CD4-positive, alpha-beta T cell treated with Interleukin-2 at 100 ng/mL for 4 hours (primary cell): Measurements from ENCODE around the gene CACNB4.
"Not testable (repeated sequence)": the region's sequence is repeated elsewhere in the genome, so short reads cannot be mapped to it uniquely, and the experiment has no call there.

ENCODE experiments used
- DNase-seq: peaks from one replicate; pipeline ENCODE4 v3.0.0-alpha.2; 2020; ENCODE audit warnings: low spot score

Gene CACNB4

DNA sequence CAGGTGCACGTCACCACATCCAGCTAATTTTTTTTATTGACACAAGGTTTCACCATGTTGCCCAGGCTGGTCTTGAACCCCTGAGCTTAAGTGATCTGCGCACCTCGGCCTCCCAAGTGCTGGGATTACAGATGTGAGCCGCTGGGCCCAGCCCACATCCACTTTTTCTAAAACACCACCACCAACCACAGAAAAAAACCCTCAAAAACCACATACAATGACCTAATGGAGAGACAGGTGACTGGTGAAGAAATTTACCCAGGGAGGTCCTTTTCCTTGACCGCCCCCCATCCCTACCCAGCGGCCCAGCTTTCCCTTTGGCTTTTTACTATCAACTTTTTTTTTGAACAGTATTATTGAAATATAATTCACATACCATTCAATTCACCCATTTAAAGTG lies 47.9 kb downstream of the CACNB4 start:
- DNase-seq, result no peak

DNA sequence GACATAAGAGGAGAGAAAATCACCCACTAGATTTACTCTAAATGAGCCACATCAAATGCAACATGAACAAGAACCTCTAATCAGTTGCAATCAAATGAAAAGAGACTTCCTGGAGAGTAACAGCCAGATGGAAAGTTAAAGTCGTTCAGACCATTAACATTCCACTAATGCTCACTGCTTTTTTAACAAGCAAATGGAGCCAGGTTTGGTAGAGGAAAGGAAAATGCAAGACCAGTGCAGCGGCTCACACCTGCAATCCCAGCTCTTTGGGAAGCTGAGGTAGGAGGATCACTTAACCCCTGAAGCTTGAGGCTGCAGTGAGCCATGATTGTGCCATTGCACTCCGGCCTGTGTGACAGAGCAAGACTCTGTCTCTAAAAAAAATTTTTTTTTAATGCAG lies 48.5 kb downstream of the CACNB4 start:
- no peak for DNase-seq

DNA sequence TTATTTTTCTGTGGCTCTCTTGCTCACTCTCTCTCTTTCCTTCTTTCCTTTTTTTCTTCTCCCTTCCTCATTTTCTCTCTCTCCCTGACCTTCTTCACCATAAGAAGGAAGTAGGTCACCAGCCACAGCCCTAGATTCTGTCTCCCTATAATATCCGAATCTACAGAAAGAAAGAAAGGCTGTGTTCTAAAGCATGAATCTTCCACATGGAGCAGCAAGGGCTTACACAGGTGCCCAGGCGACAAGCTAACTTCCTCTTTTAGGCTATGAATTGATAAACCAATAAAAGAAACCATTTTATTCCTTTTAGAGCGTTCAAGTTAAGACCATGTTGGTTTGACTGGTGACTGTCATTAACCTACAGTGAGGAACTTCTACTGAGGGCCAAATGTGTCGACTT lies 49.3 kb downstream of the CACNB4 start:
- no peak for DNase-seq

- no peak for DNase-seq
Observed at GRCh38 chr2:152047824-152048471, 50.9 kb downstream of the CACNB4 start.

GRCh38 chr2:152046940-152047339 lies 51.9 kb downstream of the CACNB4 start:
- no peak for DNase-seq

GRCh38 chr2:152042636-152043615 lies 55.9 kb downstream of the CACNB4 start:
- DNase-seq, result no peak

- DNase-seq, result no peak
Observed at GRCh38 chr2:152038441-152038958, 60.3 kb downstream of the CACNB4 start.

DNA sequence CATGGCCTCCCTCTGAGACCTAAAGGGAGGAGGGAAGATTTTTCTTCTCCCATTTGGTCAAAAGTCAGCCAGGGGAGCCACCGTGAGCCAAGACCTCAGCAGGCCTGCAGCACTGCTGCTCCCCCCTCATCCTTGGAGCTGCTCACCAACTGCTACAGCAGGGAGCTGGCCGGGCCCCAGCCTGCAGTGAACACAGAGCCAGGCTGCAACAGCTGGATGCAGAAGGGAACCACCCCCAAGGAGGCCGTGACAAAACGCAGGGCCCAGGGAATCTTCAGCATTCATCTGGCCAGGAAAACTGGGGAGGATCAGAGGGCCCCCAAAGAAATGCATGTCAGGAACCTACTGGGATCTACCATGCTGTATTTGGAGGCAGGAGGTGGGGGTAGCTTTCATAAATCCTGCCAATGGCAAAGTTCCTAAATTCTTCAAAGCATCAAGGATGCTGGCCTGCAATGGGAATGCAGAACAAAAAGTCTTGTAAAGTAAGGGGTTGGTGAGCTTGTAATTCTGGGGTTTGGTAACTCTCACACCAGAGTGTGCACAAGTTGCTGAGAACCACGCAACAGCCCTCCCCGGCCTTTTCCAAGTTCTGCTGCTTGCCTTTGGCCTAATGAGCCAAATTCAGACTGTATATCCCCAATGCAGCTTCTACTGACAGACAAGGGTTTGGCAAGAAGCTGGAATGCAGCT lies 61.0 kb downstream of the CACNB4 start:
- no peak for DNase-seq

- DNase-seq, result peak; percentile 54
Observed at GRCh38 chr2:152036611-152037469, 62.0 kb downstream of the CACNB4 start.

DNA sequence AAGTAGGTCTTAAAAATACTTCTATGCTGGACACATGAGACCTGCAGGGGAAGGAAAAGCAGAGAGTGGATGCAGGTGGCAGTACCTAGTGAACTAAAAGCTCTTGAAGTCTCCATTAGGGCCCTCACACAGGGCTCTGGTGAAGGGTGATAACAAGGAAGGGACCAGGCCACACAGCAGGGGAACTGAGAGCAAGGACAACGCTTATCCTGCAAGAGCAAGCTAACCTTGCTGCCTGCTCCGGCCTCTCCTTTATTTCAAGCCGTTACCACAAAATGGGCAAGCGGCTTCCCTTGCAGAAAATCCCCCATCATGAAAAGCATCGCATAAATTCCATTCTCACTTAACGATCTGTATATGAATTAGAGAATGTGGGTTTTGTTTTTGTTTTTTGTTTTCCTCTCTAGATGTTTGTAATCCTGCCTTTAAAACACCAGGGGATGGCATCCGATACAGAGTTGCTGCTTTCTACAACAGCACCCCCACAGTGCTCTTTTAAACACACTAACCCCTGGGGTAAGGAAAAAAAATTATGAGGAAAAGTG lies 64.5 kb downstream of the CACNB4 start:
- DNase-seq, result no peak

DNA sequence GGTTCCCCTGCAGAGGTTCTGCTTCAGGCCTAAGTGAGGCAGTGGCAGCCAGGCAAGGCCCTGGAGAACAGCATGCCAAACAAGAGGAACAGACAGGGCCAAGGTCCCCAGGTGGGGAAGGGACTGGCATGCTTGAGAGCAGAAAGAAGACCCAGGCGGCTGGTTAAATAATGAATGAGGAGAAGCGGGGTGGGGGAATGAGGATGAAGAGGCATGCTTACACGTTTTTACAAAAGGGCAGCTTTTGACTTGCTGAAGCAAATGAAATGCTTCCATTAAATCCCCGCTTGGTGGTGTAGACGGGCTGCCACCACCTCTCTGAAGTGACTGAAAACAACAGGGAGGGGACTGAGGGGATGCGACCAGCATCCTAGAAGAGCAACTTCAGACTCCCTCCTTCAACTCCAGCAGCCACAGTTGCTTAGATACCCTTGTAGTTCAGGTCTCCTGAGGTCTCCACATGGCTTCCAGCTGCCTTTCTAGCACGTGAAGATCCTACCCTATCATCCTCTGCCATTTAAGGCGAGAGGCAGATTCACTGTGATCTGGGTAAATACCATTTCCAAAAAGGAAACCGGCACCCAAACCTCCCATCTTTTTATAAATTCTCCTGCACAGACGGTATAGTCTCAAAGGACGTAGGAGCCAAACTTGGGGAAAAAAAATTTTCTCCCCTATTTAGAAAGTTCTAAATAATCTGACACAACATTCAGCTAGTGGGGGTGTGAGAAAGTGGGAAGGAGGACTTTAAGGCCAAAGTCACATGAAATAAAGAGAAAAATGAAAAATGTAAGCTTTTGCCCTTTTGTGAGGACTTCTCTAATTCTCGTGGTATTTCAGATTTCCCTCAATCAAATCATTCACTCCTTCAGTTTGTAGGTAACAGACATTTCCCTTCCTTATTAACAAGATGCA lies 65.6 kb downstream of the CACNB4 start:
- DNase-seq, result no peak

DNA sequence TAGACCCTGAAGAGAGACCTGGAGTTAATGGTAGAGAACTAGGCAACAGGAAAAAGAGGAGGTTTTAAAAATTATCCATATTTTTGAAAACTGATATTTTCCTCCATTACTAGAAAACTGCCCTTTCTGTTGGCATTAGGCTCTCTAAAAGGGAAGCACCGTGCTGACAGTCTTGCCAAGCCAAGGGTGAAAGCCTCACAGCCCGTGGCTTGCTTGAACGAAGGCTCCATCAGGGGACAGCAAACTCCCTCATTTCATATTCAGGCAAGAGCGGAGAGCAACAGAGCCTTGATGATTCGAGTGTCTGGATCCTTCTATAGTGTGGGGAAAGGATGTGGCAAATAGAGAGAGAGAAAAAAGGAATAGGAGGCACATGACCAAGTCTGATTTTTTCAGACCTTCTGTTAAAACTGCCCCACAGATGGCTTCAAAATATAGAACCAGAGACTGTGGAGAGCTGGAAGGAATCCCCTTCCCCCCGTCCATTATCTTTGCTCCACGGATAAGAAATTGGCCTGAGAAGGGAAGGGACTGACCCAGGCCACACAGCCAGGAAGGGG lies 67.0 kb downstream of the CACNB4 start:
- no peak for DNase-seq

- not testable (repeated sequence) for DNase-seq
Observed at GRCh38 chr2:152030596-152031328, 68.1 kb downstream of the CACNB4 start.

- DNase-seq, result no peak
Observed at GRCh38 chr2:152028182-152028862, 70.5 kb downstream of the CACNB4 start.

GRCh38 chr2:152025678-152026287 lies 73.1 kb downstream of the CACNB4 start:
- DNase-seq, result peak; percentile 72

DNA sequence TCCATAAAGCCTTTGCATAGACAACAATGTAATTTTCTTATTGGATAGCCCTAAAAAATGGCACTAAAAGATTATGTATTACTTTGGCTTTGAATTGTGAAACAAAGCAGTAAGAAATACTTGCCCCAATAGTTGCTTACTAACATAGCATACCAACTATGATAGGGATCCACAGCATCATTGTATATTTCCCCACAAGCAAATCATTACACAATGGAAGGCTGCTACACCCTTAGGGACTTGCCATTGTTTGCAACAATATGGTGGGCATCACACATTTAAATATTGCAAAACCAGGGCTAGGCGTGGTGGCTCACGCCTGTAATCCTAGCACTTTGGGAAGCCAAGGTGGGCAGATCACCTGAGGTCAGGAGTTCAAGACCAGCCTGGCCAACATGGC lies 74.4 kb downstream of the CACNB4 start:
- DNase-seq, result no peak

- DNase-seq, result no peak
Observed at GRCh38 chr2:152022090-152022489, 76.8 kb downstream of the CACNB4 start.

GRCh38 chr2:152021001-152021400 lies 77.8 kb downstream of the CACNB4 start:
- DNase-seq, result not testable (repeated sequence)
